Skeletal muscle tissue (tissue), 4 donors: Measurements from ENCODE around the gene TMEM165. TPM values are rescaled to one million over a fixed set of nuclear protein-coding genes. Genes with fewer than 3 reads are reported as not detected.
"Not testable (repeated sequence)": the region's sequence is repeated elsewhere in the genome, so short reads cannot be mapped to it uniquely, and the experiment has no call there.

ENCODE experiments used
- H3K27ac ChIP-seq: one replicate; pipeline ENCODE4 v1.7.0; 2013; ENCODE audit warnings: mild to moderate bottlenecking, low read depth, low read length, inconsistent platforms
- H3K27me3 ChIP-seq, 3 donors: one replicate each; pipeline ENCODE4 v1.7.0; 2013; ENCODE audit warnings: low read length in 3 of 3; ENCODE audit not compliant: control insufficient read depth in 3 of 3, insufficient read depth in 3 of 3
- H3K36me3 ChIP-seq, 3 donors: one replicate each; pipeline ENCODE4 v1.7.0; 2013; ENCODE audit warnings: low read length in 3 of 3; ENCODE audit not compliant: control insufficient read depth in 3 of 3, insufficient read depth in 3 of 3
- H3K4me1 ChIP-seq, 3 donors: one replicate each; pipeline ENCODE4 v1.7.0; 2013; ENCODE audit warnings: low read length in 3 of 3, mild to moderate bottlenecking in 3 of 3; ENCODE audit not compliant: control insufficient read depth in 3 of 3, insufficient read depth in 3 of 3
- H3K4me3 ChIP-seq, 3 donors: one replicate each; pipeline ENCODE4 v1.7.0; 2013; ENCODE audit warnings: low read length in 3 of 3
- H3K9ac ChIP-seq, 3 donors: one replicate each; pipeline ENCODE4 v1.7.0; 2013; ENCODE audit warnings: low read length in 3 of 3, mild to moderate bottlenecking in 3 of 3, moderate library complexity in 2 of 3, low read depth in 1 of 3
- H3K9me3 ChIP-seq, 3 donors: one replicate each; pipeline ENCODE4 v1.7.0; 2013; ENCODE audit warnings: low read length in 3 of 3; ENCODE audit not compliant: control insufficient read depth in 3 of 3
- total RNA-seq: library from RNA; depleted of rRNA; stranded (reverse); fragments of >200 nt; gene quantifications from one replicate; pipeline ENCODE4 v1.2.3, GENCODE V29; 2014
- donor health status: Osteomylitis.

Gene TMEM165
- total RNA-seq, 1 donor from 2014 or later = 88.7 TPM

- Histone ChIP-seq H3K9ac (no peak overlapping the region), H3K4me3 (no peak overlapping the region), H3K27ac (no peak overlapping the region), H3K27me3 (no peaks in the 10 kb centered on the region), H3K36me3 (peaks cover 0 to 4% (median 0%) of the 10 kb centered on the region in 3 donors), H3K4me1 (peaks cover 10 to 11% (median 10%) of the 10 kb centered on the region in 3 donors), H3K9me3 (no peaks in the 10 kb centered on the region)
Measured at GRCh38 chr4:55354648-55355047, 41.1 kb upstream of the TMEM165 start.

GRCh38 chr4:55355555-55355954, 40.2 kb upstream of the TMEM165 start:
- H3K9me3 ChIP-seq = no peaks in the 10 kb centered on the region
- no peaks in the 10 kb centered on the region for H3K27me3 ChIP-seq
- H3K9ac ChIP-seq = no peak overlapping the region
- H3K36me3 ChIP-seq = peaks cover 0 to 4% (median 0%) of the 10 kb centered on the region in 3 donors
- no peak overlapping the region for H3K27ac ChIP-seq
- no peak overlapping the region for H3K4me3 ChIP-seq
- H3K4me1 ChIP-seq = peaks cover 10 to 11% (median 10%) of the 10 kb centered on the region in 3 donors

- H3K36me3 ChIP-seq = peaks cover 0 to 4% (median 0%) of the 10 kb centered on the region in 3 donors
- H3K27ac ChIP-seq = no peak overlapping the region
- peaks cover 10 to 11% (median 10%) of the 10 kb centered on the region in 3 donors for H3K4me1 ChIP-seq
- no peak overlapping the region for H3K9ac ChIP-seq
- no peaks in the 10 kb centered on the region for H3K27me3 ChIP-seq
- H3K4me3 ChIP-seq = no peak overlapping the region
- no peaks in the 10 kb centered on the region for H3K9me3 ChIP-seq
Measured at GRCh38 chr4:55356991-55357461, 38.7 kb upstream of the TMEM165 start.

- Histone ChIP-seq H3K27me3 (no peaks in the 10 kb centered on the region), H3K36me3 (peaks cover 0 to 4% (median 0%) of the 10 kb centered on the region in 3 donors), H3K9me3 (no peaks in the 10 kb centered on the region), H3K27ac (peak overlapping the region; percentile 66), H3K9ac (no peak overlapping the region), H3K4me1 (peaks cover 10 to 11% (median 10%) of the 10 kb centered on the region in 3 donors), H3K4me3 (no peak overlapping the region)
Measured at GRCh38 chr4:55358246-55358645, 37.5 kb upstream of the TMEM165 start.

GRCh38 chr4:55358668-55359067, 37.1 kb upstream of the TMEM165 start:
- peak overlapping the region in 1 of 3 donors; percentile 21 for H3K9ac ChIP-seq
- H3K27me3 ChIP-seq = no peaks in the 10 kb centered on the region
- H3K36me3 ChIP-seq = peaks cover 0 to 3% (median under 1%) of the 10 kb centered on the region in 3 donors
- H3K4me3 ChIP-seq = no peak overlapping the region
- no peaks in the 10 kb centered on the region for H3K9me3 ChIP-seq
- peak overlapping the region; percentile 66 for H3K27ac ChIP-seq
- H3K4me1 ChIP-seq = peaks cover 10 to 11% (median 10%) of the 10 kb centered on the region in 3 donors

GRCh38 chr4:55359397-55359916, 36.3 kb upstream of the TMEM165 start:
- Histone ChIP-seq H3K36me3 (peaks cover 0 to 7% (median 0%) of the 10 kb centered on the region in 3 donors), H3K9ac (peak overlapping the region in 1 of 3 donors; percentile 23), H3K27me3 (no peaks in the 10 kb centered on the region), H3K4me3 (peak overlapping the region in 2 of 3 donors; percentile 20 to 30), H3K9me3 (no peaks in the 10 kb centered on the region), H3K27ac (peak overlapping the region; percentile 66), H3K4me1 (peaks cover 10 to 11% (median 10%) of the 10 kb centered on the region in 3 donors)

GRCh38 chr4:55362938-55363337, 32.8 kb upstream of the TMEM165 start:
- H3K4me1 ChIP-seq = peaks cover 10 to 11% (median 10%) of the 10 kb centered on the region in 3 donors
- not testable (repeated sequence) for H3K9ac ChIP-seq, H3K4me3 ChIP-seq, H3K9me3 ChIP-seq, H3K27me3 ChIP-seq, H3K27ac ChIP-seq, H3K36me3 ChIP-seq

- Histone ChIP-seq H3K4me3 (no peak overlapping the region), H3K27ac (no peak overlapping the region), H3K4me1 (peaks cover 5 to 9% (median 7%) of the 10 kb centered on the region in 3 donors), H3K27me3 (no peaks in the 10 kb centered on the region), H3K9ac (no peak overlapping the region), H3K36me3 (peaks cover 0 to 9% (median 4%) of the 10 kb centered on the region in 3 donors), H3K9me3 (no peaks in the 10 kb centered on the region)
Measured at GRCh38 chr4:55363691-55364351, 31.9 kb upstream of the TMEM165 start.

GRCh38 chr4:55364691-55365344, 30.9 kb upstream of the TMEM165 start:
- no peaks in the 10 kb centered on the region for H3K4me1 ChIP-seq
- no peak overlapping the region for H3K4me3 ChIP-seq
- no peaks in the 10 kb centered on the region for H3K27me3 ChIP-seq
- H3K9ac ChIP-seq = no peak overlapping the region
- peak overlapping the region; percentile 29 for H3K27ac ChIP-seq
- H3K36me3 ChIP-seq = peaks cover 0 to 12% (median 7%) of the 10 kb centered on the region in 3 donors
- no peaks in the 10 kb centered on the region for H3K9me3 ChIP-seq

GRCh38 chr4:55365345-55365728, 30.4 kb upstream of the TMEM165 start:
- Histone ChIP-seq H3K9ac (no peak overlapping the region), H3K4me3 (no peak overlapping the region), H3K27ac (peak overlapping the region; percentile 29), H3K4me1 (no peaks in the 10 kb centered on the region), H3K9me3 (no peaks in the 10 kb centered on the region), H3K36me3 (peaks cover 0 to 12% (median 10%) of the 10 kb centered on the region in 3 donors), H3K27me3 (no peaks in the 10 kb centered on the region)
